ENCODE results near the gene SERPINB11.
"Not testable (repeated sequence)": the region's sequence is repeated elsewhere in the genome, so short reads cannot be mapped to it uniquely, and the experiment has no call there.

The SERPINB11 gene

DNA sequence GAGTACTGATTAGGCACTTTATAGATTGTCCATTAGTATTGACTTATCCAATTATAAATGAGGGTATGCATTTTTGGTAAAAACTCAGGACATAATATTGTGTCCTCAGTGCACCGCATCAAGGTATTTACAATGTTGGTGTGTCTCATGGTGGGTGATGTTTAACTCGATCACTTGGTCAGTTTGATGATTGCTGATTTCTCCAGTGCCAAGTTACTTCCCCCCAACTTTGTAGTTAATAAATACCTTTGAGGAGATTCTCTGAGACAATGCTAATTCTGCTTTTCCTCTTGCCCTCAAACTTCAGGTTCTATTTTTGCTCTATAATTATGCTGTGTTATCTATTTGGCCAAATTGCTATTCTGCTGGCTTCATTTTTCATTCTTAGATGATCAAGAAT lies 44.2 kb downstream of the SERPINB11 start:
- Histone ChIP-seq H3K27ac (no peak overlapping the region), H3K4me3 (no peak overlapping the region), H3K36me3 (ENCODE audit: insufficient read depth, low read length) (no peaks in the 10 kb centered on the region), H3K9me3 (ENCODE audit: low read depth, low read length) (no peaks in the 10 kb centered on the region), H3K9ac (ENCODE audit: insufficient read length) (no peak overlapping the region)
- no peak for DNase-seq (ENCODE audit: low read depth, low spot score)
- TF ChIP-seq POLR2AphosphoS5 (IDR thresholded peaks at IDR 0.05; ENCODE audit: borderline replicate concordance, low read depth, low read length) (no peak), EZH2 (IDR thresholded peaks at IDR 0.05) (no peak), FOXP2 (optimal IDR thresholded peaks at IDR 0.05; ENCODE audit: control extremely low read depth, extremely low read length, insufficient read depth) (no peak)

DNA sequence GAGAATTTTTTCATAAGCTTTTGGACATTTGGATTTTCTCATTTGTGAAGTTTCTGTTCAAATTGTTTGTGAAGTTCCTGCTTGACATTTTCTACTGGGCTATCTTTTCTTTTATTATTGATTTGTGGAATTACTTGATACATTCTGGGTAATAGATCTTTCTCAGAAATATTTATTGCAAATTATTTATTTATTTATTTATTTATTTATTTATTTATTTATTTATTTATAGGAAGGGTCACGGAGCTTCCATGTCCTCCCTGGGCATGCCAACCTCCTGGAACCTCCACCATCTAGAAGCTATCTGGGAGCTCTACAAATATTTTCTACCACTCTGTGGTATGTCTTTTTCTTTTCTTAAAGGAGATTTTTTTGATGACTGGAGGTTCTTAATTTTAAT lies 46.7 kb downstream of the SERPINB11 start:
- Histone ChIP-seq H3K27ac (no peak overlapping the region), H3K36me3 (ENCODE audit: insufficient read depth, low read length) (no peaks in the 10 kb centered on the region), H3K4me3 (no peak overlapping the region), H3K9ac (ENCODE audit: insufficient read length) (no peak overlapping the region), H3K9me3 (ENCODE audit: low read depth, low read length) (no peaks in the 10 kb centered on the region)
- DNase-seq (ENCODE audit: low read depth, low spot score), result no peak
- no peak for TF ChIP-seq EZH2 (IDR thresholded peaks at IDR 0.05)
- TF ChIP-seq POLR2AphosphoS5 (IDR thresholded peaks at IDR 0.05; ENCODE audit: borderline replicate concordance, low read depth, low read length), result no peak

DNA sequence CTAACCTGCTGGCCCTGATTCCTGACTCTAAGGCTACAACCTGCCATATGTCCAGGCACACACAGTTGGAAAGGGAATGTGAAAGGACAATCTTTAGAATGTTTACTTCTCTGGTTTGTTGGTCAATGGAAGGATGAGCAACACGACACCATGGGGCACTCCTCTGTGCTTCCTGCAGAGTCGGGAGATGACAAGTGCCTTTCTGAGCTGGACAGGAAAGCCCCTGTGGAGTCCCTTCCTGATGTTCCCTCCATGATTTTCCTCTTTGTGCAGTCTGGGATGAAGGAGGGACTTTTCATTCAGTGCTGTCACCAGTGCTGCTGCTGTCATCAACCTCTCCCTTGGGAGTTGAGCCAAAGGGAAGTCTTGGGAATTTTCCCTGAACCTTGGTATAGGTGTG lies 49.9 kb downstream of the SERPINB11 start:
- Histone ChIP-seq H3K27ac (no peak overlapping the region), H3K9me3 (ENCODE audit: low read depth, low read length) (no peaks in the 10 kb centered on the region), H3K4me3 (no peak overlapping the region), H3K9ac (ENCODE audit: insufficient read length) (no peak overlapping the region), H3K36me3 (ENCODE audit: insufficient read depth, low read length) (no peaks in the 10 kb centered on the region)
- no peak for DNase-seq (ENCODE audit: low read depth, low spot score)
- TF ChIP-seq FOXP2 (optimal IDR thresholded peaks at IDR 0.05; ENCODE audit: control extremely low read depth, extremely low read length, insufficient read depth) (no peak), POLR2AphosphoS5 (IDR thresholded peaks at IDR 0.05; ENCODE audit: borderline replicate concordance, low read depth, low read length) (no peak), EZH2 (IDR thresholded peaks at IDR 0.05) (no peak)

DNA sequence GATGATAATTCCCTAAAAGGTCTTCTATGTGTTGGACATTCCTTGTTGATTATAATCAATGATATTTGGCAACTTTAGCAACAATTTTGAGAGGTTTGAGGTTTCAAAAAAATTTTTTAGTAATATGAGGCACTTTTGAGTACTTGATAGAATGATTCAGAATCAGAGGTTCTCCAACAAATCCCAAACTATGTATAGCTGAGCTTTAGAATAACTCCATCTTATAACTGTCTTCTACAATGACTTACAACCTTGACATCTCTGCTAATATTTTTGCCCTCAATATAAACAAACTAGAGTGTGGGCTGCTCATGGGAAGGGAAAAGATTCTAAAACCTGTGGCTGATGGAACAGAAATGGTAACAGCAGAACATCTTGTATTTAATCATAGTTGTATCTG lies 50.9 kb downstream of the SERPINB11 start:
- Histone ChIP-seq H3K4me3 (no peak overlapping the region), H3K9ac (ENCODE audit: insufficient read length) (no peak overlapping the region), H3K27ac (no peak overlapping the region), H3K36me3 (ENCODE audit: insufficient read depth, low read length) (no peaks in the 10 kb centered on the region), H3K9me3 (ENCODE audit: low read depth, low read length) (no peaks in the 10 kb centered on the region)
- DNase-seq (ENCODE audit: low read depth, low spot score), result no peak
- no peak for TF ChIP-seq FOXP2 (optimal IDR thresholded peaks at IDR 0.05; ENCODE audit: control extremely low read depth, extremely low read length, insufficient read depth)
- TF ChIP-seq EZH2 (IDR thresholded peaks at IDR 0.05), result no peak
- TF ChIP-seq POLR2AphosphoS5 (IDR thresholded peaks at IDR 0.05; ENCODE audit: borderline replicate concordance, low read depth, low read length), result no peak

DNA sequence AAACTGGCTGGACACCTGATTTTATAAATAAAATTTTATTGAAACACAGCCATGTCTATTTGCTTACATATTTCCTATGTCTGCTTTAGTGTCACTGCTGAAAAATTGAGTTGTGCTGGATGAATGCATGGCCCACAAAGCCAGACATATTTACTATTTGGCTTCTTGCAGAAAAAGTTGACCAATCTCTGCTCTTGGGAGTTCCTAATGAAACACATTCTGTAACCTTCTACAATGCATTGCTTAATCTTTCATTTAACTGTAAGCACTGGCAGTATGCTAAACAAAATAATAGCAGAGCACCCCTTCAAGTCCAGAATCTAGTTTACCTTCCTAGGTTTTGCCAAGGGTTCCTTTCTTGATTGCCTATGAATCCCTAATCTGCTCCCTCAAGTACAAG lies 54.8 kb downstream of the SERPINB11 start:
- no peaks in the 10 kb centered on the region for H3K9me3 ChIP-seq (ENCODE audit: low read depth, low read length)
- no peak for TF ChIP-seq FOXP2 (optimal IDR thresholded peaks at IDR 0.05; ENCODE audit: control extremely low read depth, extremely low read length, insufficient read depth)
- TF ChIP-seq POLR2AphosphoS5 (IDR thresholded peaks at IDR 0.05; ENCODE audit: borderline replicate concordance, low read depth, low read length), result no peak
- TF ChIP-seq EZH2 (IDR thresholded peaks at IDR 0.05), result no peak
- H3K36me3 ChIP-seq (ENCODE audit: insufficient read depth, low read length), result no peaks in the 10 kb centered on the region
- H3K9ac ChIP-seq (ENCODE audit: insufficient read length), result no peak overlapping the region
- no peak overlapping the region for H3K4me3 ChIP-seq
- no peak for DNase-seq (ENCODE audit: low read depth, low spot score)
- H3K27ac ChIP-seq, result no peak overlapping the region

DNA sequence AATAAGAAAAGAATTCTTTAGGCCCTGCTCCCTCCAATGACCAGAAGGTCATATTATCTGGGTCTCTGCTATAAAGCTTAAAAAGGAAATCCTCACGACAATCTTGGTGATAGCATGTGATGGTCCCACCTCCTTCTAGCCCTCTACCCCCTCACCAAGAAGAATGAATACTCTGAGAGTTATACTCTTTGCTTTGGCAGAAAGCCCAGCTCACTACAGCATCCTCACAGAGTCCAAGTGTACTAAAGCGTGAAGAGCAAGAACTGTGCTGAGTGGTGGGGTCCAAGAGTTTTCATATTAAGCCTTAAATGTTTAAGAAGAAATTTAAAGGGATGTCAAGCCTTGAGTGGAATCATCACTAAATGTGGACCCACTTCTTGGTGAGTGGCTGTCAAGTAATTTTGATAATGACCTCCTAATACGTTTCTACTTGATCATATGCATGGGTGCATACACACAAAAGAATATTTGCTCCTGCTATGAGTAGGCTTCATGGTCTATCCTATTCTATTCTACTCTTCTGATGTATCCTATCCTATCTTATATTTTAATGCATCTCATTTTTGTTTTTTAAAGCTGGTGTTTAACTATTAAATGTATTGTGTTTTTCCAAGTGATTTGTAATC lies 56.0 kb downstream of the SERPINB11 start:
- H3K9ac ChIP-seq (ENCODE audit: insufficient read length), result no peak overlapping the region
- TF ChIP-seq EZH2 (IDR thresholded peaks at IDR 0.05) (no peak), POLR2AphosphoS5 (IDR thresholded peaks at IDR 0.05; ENCODE audit: borderline replicate concordance, low read depth, low read length) (no peak), FOXP2 (optimal IDR thresholded peaks at IDR 0.05; ENCODE audit: control extremely low read depth, extremely low read length, insufficient read depth) (no peak)
- DNase-seq (ENCODE audit: low read depth, low spot score), result no peak
- H3K36me3 ChIP-seq (ENCODE audit: insufficient read depth, low read length), result no peaks in the 10 kb centered on the region
- no peaks in the 10 kb centered on the region for H3K9me3 ChIP-seq (ENCODE audit: low read depth, low read length)
- H3K27ac ChIP-seq, result no peak overlapping the region
- H3K4me3 ChIP-seq, result no peak overlapping the region

DNA sequence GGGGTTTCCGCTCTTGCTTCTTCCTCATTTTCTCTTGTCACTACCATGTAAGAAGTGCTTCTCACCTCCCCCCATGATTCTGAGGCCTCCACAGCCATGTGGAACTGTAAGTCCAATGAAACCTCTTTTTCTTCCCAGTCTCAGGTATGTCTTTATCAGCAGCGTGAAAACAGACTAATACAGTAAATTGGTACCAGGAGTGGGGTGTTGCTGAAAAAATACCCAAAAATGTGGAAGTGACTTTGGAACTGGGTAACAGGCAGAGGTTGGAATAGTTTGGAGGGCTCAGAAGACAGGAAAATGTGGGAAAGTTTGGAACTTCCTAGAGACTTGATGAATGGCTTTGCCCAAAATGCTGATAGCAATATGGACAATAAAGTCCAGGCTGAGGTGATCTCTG lies 57.0 kb downstream of the SERPINB11 start:
- DNase-seq (ENCODE audit: low read depth, low spot score); H3K9me3 ChIP-seq (ENCODE audit: low read depth, low read length); H3K9ac ChIP-seq (ENCODE audit: insufficient read length); H3K36me3 ChIP-seq (ENCODE audit: insufficient read depth, low read length); H3K4me3 ChIP-seq; H3K27ac ChIP-seq: not testable (repeated sequence)

DNA sequence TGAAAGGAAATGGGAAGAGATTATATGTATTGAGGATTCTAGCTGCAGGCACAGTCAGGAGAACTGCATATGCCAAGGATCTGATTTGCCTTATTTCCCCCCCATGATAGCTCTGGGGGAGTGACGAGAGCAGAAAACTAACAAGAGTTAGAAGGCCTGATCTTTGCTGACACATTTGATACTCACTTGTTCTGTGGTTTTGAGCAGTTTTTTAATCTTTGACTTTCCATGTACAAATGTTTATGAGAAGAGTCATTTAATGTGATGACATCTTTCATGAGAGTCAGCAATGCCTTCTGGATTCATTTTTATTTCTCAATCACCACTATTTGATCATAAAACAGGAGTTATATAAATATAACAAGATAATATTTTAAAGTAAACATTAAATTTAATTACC lies 59.8 kb downstream of the SERPINB11 start:
- H3K9me3 ChIP-seq (ENCODE audit: low read depth, low read length), result no peaks in the 10 kb centered on the region
- TF ChIP-seq POLR2AphosphoS5 (IDR thresholded peaks at IDR 0.05; ENCODE audit: borderline replicate concordance, low read depth, low read length), result no peak
- no peak for TF ChIP-seq FOXP2 (optimal IDR thresholded peaks at IDR 0.05; ENCODE audit: control extremely low read depth, extremely low read length, insufficient read depth)
- no peak for TF ChIP-seq EZH2 (IDR thresholded peaks at IDR 0.05)
- peak overlapping the region; percentile 53 for H3K27ac ChIP-seq
- peak; percentile 40 for DNase-seq (ENCODE audit: low read depth, low spot score)
- no peaks in the 10 kb centered on the region for H3K36me3 ChIP-seq (ENCODE audit: insufficient read depth, low read length)
- no peak overlapping the region for H3K4me3 ChIP-seq
- no peak overlapping the region for H3K9ac ChIP-seq (ENCODE audit: insufficient read length)

DNA sequence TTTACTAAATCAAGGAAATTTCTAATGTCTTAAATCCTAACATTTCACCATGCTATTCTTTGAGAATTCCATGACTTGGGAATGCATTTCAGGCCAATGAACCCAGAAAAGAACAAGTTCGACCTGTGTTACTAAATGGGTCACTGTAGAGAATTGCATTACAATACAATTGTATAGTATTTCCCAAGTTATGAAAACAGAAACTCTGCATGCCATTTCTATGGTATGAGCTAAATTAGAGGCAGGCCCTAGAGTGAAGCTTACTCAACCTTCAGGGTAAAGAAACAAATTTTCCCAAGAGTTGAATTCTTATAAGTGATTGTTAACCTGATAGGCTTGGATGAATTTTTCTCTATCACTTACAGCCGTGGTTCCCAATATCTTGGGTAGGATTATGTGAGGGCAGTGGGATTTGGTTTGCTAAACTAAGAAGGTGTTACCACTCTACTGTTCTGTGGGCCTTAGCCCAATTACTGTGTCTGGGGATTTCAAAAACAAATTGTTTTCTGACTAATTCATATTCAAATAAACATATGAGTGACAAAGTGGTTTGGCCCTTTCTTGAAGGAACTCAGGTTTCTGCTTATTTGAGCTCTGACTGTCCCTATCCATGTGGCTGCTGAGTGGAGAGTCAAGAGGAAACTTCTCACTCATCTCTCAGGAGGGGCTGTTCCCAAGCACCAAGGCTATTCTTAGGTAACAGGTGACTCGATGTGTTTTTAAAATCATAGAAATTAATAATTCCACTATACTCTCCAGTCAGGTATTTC lies 61.3 kb downstream of the SERPINB11 start:
- Histone ChIP-seq H3K36me3 (ENCODE audit: insufficient read depth, low read length) (no peaks in the 10 kb centered on the region), H3K9ac (ENCODE audit: insufficient read length) (no peak overlapping the region), H3K27ac (no peak overlapping the region), H3K9me3 (ENCODE audit: low read depth, low read length) (no peaks in the 10 kb centered on the region), H3K4me3 (no peak overlapping the region)
- TF ChIP-seq FOXP2 (optimal IDR thresholded peaks at IDR 0.05; ENCODE audit: control extremely low read depth, extremely low read length, insufficient read depth), result no peak
- TF ChIP-seq POLR2AphosphoS5 (IDR thresholded peaks at IDR 0.05; ENCODE audit: borderline replicate concordance, low read depth, low read length), result no peak
- TF ChIP-seq EZH2 (IDR thresholded peaks at IDR 0.05), result no peak
- no peak for DNase-seq (ENCODE audit: low read depth, low spot score)

Data from SK-N-MC (cell line).